T-helper 17 cell (primary cell): ENCODE data around the gene SLC2A3. TPM values are rescaled to one million over a fixed set of nuclear protein-coding genes. Genes with fewer than 3 reads are reported as not detected.
"Not testable (repeated sequence)": the region's sequence is repeated elsewhere in the genome, so short reads cannot be mapped to it uniquely, and the experiment has no call there.

Experiments used
- ATAC-seq: fragments of 150-1000 bp; cut with Tn5 transposase; 2 replicates; pipeline ENCODE4 v1.10.0; 2021; ENCODE audit warnings: mild to moderate bottlenecking, moderate library complexity
- DNase-seq, 3 donors: peaks; one replicate each; pipeline versions ENCODE4 v3.0.0 to v3.0.0-alpha.2; 2020 to 2021
- H3K9me3 ChIP-seq: one replicate; pipeline ENCODE4 v1.7.0; 2013; ENCODE audit warnings: low read length, mild to moderate bottlenecking; ENCODE audit not compliant: control insufficient read depth, poor library complexity, severe bottlenecking
- H3K27ac Mint-ChIP-seq: one replicate; pipeline ENCODE4 v1.8.0; 2022; ENCODE audit warnings: mild to moderate bottlenecking, moderate library complexity, mixed read lengths
- H3K27me3 Mint-ChIP-seq: one replicate; pipeline ENCODE4 v1.8.0; 2022; ENCODE audit warnings: mixed read lengths
- H3K36me3 Mint-ChIP-seq: one replicate; pipeline ENCODE4 v1.8.0; 2022; ENCODE audit warnings: low read depth, mixed read lengths
- H3K4me1 Mint-ChIP-seq: one replicate; pipeline ENCODE4 v1.8.0; 2022; ENCODE audit warnings: mild to moderate bottlenecking, mixed read lengths
- H3K4me3 Mint-ChIP-seq: one replicate; pipeline ENCODE4 v1.8.0; 2022; ENCODE audit warnings: mild to moderate bottlenecking, moderate library complexity, mixed read lengths
- total RNA-seq, 4 donors: library from RNA in 2 of 4; stranded (reverse) in 2 of 4; gene quantifications; one replicate each; pipeline ENCODE4 v1.2.3 and lab custom pipeline; 2022 to 2026

Gene SLC2A3
- total RNA-seq, 2 donors from 2014 or later, result 689 to 766 TPM

DNA sequence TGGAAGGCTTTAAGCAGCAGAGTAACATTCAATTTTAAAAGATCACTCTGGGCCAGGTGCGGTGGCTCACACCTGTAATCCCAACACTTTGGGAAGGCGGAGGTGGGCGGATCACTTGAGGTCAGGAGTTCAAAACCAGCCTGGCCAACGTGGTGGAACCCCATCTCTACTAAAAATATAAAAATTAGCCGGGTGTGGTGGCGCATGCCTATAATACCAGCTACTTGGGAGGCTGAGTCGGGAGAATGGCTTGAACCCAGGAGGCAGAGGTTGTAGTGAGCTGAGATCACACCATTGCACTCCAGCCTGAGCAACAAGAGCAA, 17.8 kb downstream of the SLC2A3 start:
- H3K36me3 Mint-ChIP-seq, DNase-seq, H3K27me3 Mint-ChIP-seq, H3K9me3 ChIP-seq, ATAC-seq: not testable (repeated sequence)
- Mint-ChIP-seq H3K27ac (peak overlapping the region; percentile 90), H3K4me1 (peaks cover 26% of the 10 kb centered on the region), H3K4me3 (peak overlapping the region; percentile 65)

- peak overlapping the region; percentile 90 for H3K27ac Mint-ChIP-seq
- peaks cover 23% of the 10 kb centered on the region for H3K4me1 Mint-ChIP-seq
- H3K9me3 ChIP-seq, result no peaks in the 10 kb centered on the region
- peaks cover 6% of the 10 kb centered on the region for H3K36me3 Mint-ChIP-seq
- H3K4me3 Mint-ChIP-seq, result peak overlapping the region; percentile 65
- ATAC-seq (peak; percentile 6), DNase-seq (no peak)
- no peaks in the 10 kb centered on the region for H3K27me3 Mint-ChIP-seq
Observed at GRCh38 chr12:7917392-7918267, 18.4 kb downstream of the SLC2A3 start.

- H3K27me3 Mint-ChIP-seq, result no peaks in the 10 kb centered on the region
- DNase-seq (no peak), ATAC-seq (peak; percentile 10)
- peaks cover 6% of the 10 kb centered on the region for H3K36me3 Mint-ChIP-seq
- H3K9me3 ChIP-seq, result no peaks in the 10 kb centered on the region
- H3K4me1 Mint-ChIP-seq, result peaks cover 22% of the 10 kb centered on the region
- H3K4me3 Mint-ChIP-seq, result peak overlapping the region; percentile 43
- H3K27ac Mint-ChIP-seq, result peak overlapping the region; percentile 90
Observed at GRCh38 chr12:7916936-7917335, 19.1 kb downstream of the SLC2A3 start.

GRCh38 chr12:7915661-7916403, 20.2 kb downstream of the SLC2A3 start:
- H3K27me3 Mint-ChIP-seq, result no peaks in the 10 kb centered on the region
- no peak for DNase-seq
- H3K36me3 Mint-ChIP-seq, result peaks cover 6% of the 10 kb centered on the region
- H3K4me1 Mint-ChIP-seq, result peaks cover 17% of the 10 kb centered on the region
- peak overlapping the region; percentile 21 for H3K27ac Mint-ChIP-seq
- no peaks in the 10 kb centered on the region for H3K9me3 ChIP-seq
- peak; percentile 34 for ATAC-seq
- H3K4me3 Mint-ChIP-seq, result no peak overlapping the region

- not testable (repeated sequence) for H3K4me3 Mint-ChIP-seq, H3K36me3 Mint-ChIP-seq, H3K27me3 Mint-ChIP-seq, ATAC-seq, DNase-seq, H3K9me3 ChIP-seq, H3K27ac Mint-ChIP-seq, H3K4me1 Mint-ChIP-seq
Observed at GRCh38 chr12:7910106-7910505, 25.9 kb downstream of the SLC2A3 start.

DNA sequence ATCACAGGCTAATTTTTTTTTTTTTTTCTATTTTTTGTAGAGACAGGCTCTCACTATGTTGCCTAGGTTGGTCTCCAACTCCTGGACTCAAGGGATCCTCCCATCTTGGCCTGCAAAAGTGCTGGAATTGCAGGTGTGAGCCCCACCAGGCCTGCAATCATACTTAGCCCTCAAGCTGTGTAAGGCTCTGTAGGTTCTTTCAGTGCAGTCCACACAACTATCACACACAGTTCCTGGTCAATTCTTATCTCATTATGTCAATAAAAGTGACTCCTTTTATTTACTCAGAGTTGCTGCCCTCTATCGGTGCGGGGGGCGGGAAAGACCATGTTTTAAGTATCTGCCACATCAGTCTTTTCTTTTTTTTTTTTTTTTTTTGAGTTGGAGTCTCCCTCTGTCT, 29.0 kb downstream of the SLC2A3 start:
- DNase-seq, result no peak
- Mint-ChIP-seq H3K4me1 (peaks cover 2% of the 10 kb centered on the region), H3K27me3 (no peaks in the 10 kb centered on the region), H3K27ac (peak overlapping the region; percentile 66), H3K4me3 (no peak overlapping the region), H3K36me3 (no peaks in the 10 kb centered on the region)
- H3K9me3 ChIP-seq, result no peaks in the 10 kb centered on the region
- no peak for ATAC-seq

- H3K4me3 Mint-ChIP-seq, ATAC-seq, H3K4me1 Mint-ChIP-seq, H3K36me3 Mint-ChIP-seq, H3K9me3 ChIP-seq, H3K27me3 Mint-ChIP-seq, H3K27ac Mint-ChIP-seq, DNase-seq: not testable (repeated sequence)
Observed at GRCh38 chr12:7906303-7906702, 29.7 kb downstream of the SLC2A3 start.

- not testable (repeated sequence) for H3K27me3 Mint-ChIP-seq, H3K27ac Mint-ChIP-seq, H3K9me3 ChIP-seq, DNase-seq, H3K4me3 Mint-ChIP-seq, ATAC-seq, H3K36me3 Mint-ChIP-seq, H3K4me1 Mint-ChIP-seq
Observed at GRCh38 chr12:7905600-7906125, 30.3 kb downstream of the SLC2A3 start.

GRCh38 chr12:7905071-7905470, 30.9 kb downstream of the SLC2A3 start:
- Mint-ChIP-seq H3K4me1 (peaks cover 2% of the 10 kb centered on the region), H3K27me3 (no peaks in the 10 kb centered on the region), H3K4me3 (no peak overlapping the region), H3K27ac (no peak overlapping the region), H3K36me3 (no peaks in the 10 kb centered on the region)
- DNase-seq, result no peak
- H3K9me3 ChIP-seq, result no peaks in the 10 kb centered on the region
- no peak for ATAC-seq

DNA sequence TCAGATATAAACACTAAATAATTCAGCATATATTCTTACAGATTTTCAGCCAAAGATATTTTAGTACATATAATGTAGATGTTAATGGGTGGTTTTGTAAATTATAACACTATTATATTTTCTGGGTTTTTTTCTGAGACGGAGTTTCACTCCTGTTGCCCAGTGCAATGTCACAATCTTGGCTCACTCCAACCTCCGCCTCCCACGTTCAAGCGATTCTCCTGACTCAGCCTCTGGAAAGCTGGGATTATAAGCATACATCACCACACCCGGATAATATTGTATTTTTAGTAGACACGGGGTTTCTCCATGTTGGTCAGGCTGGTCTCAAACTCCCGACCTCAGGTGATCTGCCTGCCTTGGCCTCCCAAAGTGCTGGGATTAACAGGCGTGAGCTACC, 33.6 kb downstream of the SLC2A3 start:
- not testable (repeated sequence) for H3K27ac Mint-ChIP-seq, H3K9me3 ChIP-seq, H3K36me3 Mint-ChIP-seq, H3K27me3 Mint-ChIP-seq, DNase-seq, H3K4me1 Mint-ChIP-seq, H3K4me3 Mint-ChIP-seq, ATAC-seq

- Mint-ChIP-seq H3K4me3 (no peak overlapping the region), H3K36me3 (no peaks in the 10 kb centered on the region), H3K4me1 (no peaks in the 10 kb centered on the region), H3K27ac (no peak overlapping the region), H3K27me3 (no peaks in the 10 kb centered on the region)
- no peaks in the 10 kb centered on the region for H3K9me3 ChIP-seq
- ATAC-seq (no peak), DNase-seq (no peak)
Observed at GRCh38 chr12:7899755-7900154, 36.2 kb downstream of the SLC2A3 start.

DNA sequence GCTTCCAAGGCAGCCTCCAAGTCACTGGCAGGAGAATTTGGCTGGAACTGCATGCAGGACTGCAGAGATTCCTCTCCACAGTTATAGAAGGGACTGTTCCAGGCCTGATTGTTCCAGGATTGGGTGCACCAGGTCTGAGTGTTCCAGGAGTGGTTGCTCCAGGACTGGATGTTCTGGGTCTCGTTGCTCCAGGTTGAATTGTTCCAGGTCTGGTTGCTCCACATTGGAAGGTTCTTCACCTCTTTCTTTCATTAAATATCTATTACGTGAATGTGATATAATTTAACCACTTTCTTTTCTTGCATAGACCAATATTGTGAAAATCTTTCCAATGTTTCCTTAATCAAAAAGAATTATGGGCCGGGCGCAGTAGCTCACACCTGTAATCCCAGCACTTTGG, 39.3 kb downstream of the SLC2A3 start:
- H3K27ac Mint-ChIP-seq, H3K4me3 Mint-ChIP-seq, ATAC-seq, H3K36me3 Mint-ChIP-seq, H3K9me3 ChIP-seq, H3K4me1 Mint-ChIP-seq, DNase-seq: not testable (repeated sequence)
- peaks cover 12% of the 10 kb centered on the region for H3K27me3 Mint-ChIP-seq

DNA sequence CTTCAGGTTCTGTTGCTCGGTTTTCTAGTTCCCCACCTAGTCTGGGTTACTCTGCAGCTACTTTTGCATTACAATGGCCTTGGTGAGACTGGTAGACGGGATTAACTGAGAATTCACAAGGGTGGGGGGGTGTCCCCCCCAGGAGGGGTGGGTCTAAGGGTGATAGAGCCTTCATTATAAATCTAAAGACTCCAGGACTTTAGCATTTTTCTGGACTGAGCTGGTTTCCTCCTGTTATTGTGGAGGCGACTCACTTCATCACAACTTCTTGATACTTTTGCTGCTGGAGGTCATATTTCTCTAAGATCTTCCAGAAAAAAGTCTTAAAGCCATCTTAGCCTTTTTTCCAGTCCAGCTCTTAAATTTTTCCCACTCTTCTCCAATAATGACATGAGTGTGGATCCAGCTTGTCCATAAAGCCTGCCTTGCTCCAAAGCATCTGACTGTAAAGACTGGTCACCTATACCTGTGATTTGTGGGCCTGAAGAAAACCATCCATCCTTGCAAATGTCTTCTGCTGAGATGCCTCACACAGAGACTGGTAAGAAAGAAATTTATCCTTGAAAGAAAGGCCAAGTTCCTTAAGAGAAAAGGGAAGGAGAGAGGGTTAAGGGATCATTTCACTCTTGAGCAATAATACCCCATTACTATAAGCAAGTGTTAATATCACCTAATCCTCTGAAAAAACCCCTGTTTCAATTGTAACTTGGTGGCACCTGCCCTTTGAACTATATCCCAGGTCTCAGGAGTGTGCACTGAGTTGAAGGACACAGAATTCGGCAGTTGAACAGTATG, 43.6 kb downstream of the SLC2A3 start:
- H3K36me3 Mint-ChIP-seq, result no peaks in the 10 kb centered on the region
- no peak overlapping the region for H3K4me3 Mint-ChIP-seq
- no peaks in the 10 kb centered on the region for H3K9me3 ChIP-seq
- no peak overlapping the region for H3K27ac Mint-ChIP-seq
- ATAC-seq, result no peak
- no peaks in the 10 kb centered on the region for H3K4me1 Mint-ChIP-seq
- H3K27me3 Mint-ChIP-seq, result peaks cover 21% of the 10 kb centered on the region
- no peak for DNase-seq
